SK-N-SH (cell line): ENCODE measurements around the gene ZC3H7B.

Experiments used
- FOXJ3 ChIP-seq: sonication (generic); formaldehyde crosslinking; IDR thresholded peaks from 2 replicates; pipeline ENCODE4 v1.5.1; 2020; ENCODE audit warnings: mild to moderate bottlenecking, missing genetic modification reagents
- NFIC ChIP-seq: IDR thresholded peaks from 2 replicates; pipeline ENCODE4 v1.4.0; 2012; ENCODE audit warnings: borderline replicate concordance
- POLR2AphosphoS5 ChIP-seq: IDR thresholded peaks from 2 replicates; pipeline ENCODE4 v1.6.1; 2012; ENCODE audit warnings: low read depth, low read length
- SIN3A ChIP-seq: IDR thresholded peaks from 2 replicates; pipeline ENCODE4 v1.6.1; 2012; ENCODE audit warnings: low read depth, mild to moderate bottlenecking, low read length, moderate library complexity, borderline replicate concordance
- TCF12 ChIP-seq: IDR thresholded peaks from 2 replicates; pipeline ENCODE4 v1.4.0; 2012
- YY1 ChIP-seq: IDR thresholded peaks from 2 replicates; pipeline ENCODE4 v1.4.0; 2012; ENCODE audit warnings: low read depth, mild to moderate bottlenecking
- TF ChIP-seq, protein P1 (sequence below): fragments of 200-600 bp; sonication (generic); IDR thresholded peaks from 2 replicates; pipeline ENCODE4 v1.6.1; 2017; ENCODE audit warnings: antibody characterized with exemption, mild to moderate bottlenecking, moderate library complexity
- TF ChIP-seq, protein P2 (sequence below): fragments of 150-350 bp; IDR thresholded peaks from 2 replicates; pipeline ENCODE4 v1.6.1; 2017; ENCODE audit warnings: antibody characterized with exemption, low read length, low read depth, borderline replicate concordance

DNA sequence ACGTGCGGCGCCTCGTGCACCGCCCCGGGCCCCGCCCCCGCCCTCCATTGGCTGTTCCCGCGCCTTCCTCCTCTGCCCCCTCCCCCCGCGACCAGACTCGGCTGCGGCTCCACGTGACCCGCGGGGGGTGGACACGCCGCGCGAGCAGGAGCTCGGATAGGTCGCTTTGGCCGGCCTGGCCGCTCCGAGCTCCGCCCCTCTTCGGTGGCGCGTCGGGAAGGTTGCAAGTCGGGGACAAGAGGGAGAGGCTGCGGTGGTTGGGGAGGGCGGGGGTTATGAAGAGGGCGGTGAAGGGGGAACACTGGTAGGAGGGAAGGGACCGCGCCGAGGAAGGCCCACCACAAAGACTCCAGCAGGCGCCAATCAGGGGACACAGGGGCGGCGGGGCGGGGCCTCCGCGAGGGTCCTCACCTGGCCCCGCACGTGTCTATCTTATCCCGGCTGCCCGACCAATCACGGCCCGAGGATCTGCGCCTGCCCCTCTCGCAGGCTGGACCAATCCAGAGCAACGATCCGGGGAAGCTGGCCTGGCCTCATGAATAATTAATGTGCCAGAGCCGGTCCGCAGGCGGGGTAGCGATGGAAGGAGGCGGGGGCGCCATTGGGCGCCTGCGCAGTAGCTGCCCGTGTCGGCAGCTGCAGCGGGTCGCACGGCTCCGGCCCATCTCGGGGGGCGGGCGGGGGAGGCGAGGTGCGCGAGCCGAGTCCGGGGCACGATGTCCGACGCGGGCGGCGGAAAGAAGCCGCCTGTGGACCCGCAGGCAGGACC is 80.2 kb downstream of the ZC3H7B start, which contains the start of gene TEF:
- TF ChIP-seq, protein P1, sequence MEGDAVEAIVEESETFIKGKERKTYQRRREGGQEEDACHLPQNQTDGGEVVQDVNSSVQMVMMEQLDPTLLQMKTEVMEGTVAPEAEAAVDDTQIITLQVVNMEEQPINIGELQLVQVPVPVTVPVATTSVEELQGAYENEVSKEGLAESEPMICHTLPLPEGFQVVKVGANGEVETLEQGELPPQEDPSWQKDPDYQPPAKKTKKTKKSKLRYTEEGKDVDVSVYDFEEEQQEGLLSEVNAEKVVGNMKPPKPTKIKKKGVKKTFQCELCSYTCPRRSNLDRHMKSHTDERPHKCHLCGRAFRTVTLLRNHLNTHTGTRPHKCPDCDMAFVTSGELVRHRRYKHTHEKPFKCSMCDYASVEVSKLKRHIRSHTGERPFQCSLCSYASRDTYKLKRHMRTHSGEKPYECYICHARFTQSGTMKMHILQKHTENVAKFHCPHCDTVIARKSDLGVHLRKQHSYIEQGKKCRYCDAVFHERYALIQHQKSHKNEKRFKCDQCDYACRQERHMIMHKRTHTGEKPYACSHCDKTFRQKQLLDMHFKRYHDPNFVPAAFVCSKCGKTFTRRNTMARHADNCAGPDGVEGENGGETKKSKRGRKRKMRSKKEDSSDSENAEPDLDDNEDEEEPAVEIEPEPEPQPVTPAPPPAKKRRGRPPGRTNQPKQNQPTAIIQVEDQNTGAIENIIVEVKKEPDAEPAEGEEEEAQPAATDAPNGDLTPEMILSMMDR: no peak
- no peak for TF ChIP-seq YY1
- no peak for TF ChIP-seq TCF12
- no peak for TF ChIP-seq POLR2AphosphoS5
- TF ChIP-seq, protein P2, sequence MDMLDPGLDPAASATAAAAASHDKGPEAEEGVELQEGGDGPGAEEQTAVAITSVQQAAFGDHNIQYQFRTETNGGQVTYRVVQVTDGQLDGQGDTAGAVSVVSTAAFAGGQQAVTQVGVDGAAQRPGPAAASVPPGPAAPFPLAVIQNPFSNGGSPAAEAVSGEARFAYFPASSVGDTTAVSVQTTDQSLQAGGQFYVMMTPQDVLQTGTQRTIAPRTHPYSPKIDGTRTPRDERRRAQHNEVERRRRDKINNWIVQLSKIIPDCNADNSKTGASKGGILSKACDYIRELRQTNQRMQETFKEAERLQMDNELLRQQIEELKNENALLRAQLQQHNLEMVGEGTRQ: no peak; the same call in 1 of the 2 replicates
- no peak for TF ChIP-seq FOXJ3 (CRISPR knock-in tag)
- TF ChIP-seq SIN3A: 0 out of 2 replicates have a peak, but pooled peaks have one; percentile 26
- no peak for TF ChIP-seq NFIC
